Activated CD4-positive, alpha-beta T cell treated with anti-CD3 and anti-CD28 coated beads for 24 hours (primary cell): ENCODE data around the gene CEACAM7.

Source experiments
- DNase-seq, 2 donors: peaks; one replicate each; pipeline ENCODE4 v3.0.0-alpha.2; 2020; ENCODE audit warnings: low read depth in 2 of 2

CEACAM7 gene

GRCh38 chr19:41700381-41701195 is 12.5 kb upstream of the CEACAM7 start:
- DNase-seq = no peak

DNA sequence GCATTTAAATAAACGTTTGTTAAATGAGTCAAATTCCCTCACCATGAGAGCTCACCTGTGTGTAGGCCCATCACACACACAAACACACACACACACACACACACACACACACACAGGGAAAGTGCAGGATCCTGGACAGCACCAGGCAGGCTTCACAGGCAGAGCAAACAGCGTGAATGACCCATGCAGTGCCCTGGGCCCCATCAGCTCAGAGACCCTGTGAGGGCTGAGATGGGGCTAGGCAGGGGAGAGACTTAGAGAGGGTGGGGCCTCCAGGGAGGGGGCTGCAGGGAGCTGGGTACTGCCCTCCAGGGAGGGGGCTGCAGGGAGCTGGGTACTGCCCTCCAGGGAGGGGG is 11.9 kb upstream of the CEACAM7 start:
- DNase-seq = no peak

- no peak for DNase-seq
Measured at GRCh38 chr19:41699231-41699967, 11.3 kb upstream of the CEACAM7 start.

DNA sequence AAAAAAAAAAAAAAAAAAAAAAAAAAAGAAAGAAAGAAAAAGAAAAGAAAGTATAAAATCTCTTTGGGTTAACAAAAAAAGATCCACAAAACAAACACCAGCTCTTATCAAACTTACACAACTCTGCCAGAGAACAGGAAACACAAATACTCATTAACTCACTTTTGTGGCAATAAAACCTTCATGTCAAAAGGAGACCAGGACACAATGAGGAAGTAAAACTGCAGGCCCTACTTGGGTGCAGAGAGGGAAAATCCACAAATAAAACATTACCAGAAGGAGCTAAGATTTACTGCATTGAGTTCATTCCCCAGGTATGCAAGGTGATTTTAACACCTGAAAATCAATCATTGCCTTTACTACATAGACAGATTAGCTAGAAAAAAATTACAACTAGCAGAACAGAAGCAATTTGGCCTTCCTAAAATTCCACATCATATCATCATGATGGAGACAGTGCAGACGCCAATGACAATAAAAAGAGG is 10.7 kb upstream of the CEACAM7 start:
- DNase-seq = no peak

GRCh38 chr19:41697198-41697855 is 9.3 kb upstream of the CEACAM7 start:
- DNase-seq = no peak

DNA sequence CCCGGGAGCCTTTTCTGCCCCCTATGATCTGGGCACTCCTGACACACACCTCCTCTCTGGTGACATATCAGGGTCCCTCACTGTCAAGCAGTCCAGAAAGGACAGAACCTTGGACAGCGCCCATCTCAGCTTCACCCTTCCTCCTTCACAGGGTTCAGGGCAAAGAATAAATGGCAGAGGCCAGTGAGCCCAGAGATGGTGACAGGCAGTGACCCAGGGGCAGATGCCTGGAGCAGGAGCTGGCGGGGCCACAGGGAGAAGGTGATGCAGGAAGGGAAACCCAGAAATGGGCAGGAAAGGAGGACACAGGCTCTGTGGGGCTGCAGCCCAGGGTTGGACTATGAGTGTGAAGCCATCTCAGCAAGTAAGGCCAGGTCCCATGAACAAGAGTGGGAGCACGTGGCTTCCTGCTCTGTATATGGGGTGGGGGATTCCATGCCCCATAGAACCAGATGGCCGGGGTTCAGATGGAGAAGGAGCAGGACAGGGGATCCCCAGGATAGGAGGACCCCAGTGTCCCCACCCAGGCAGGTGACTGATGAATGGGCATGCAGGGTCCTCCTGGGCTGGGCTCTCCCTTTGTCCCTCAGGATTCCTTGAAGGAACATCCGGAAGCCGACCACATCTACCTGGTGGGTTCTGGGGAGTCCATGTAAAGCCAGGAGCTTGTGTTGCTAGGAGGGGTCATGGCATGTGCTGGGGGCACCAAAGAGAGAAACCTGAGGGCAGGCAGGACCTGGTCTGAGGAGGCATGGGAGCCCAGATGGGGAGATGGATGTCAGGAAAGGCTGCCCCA is 8.5 kb upstream of the CEACAM7 start:
- DNase-seq = no peak

GRCh38 chr19:41695745-41696144 is 7.7 kb upstream of the CEACAM7 start:
- no peak for DNase-seq

- no peak for DNase-seq
Measured at GRCh38 chr19:41694831-41695635, 7.0 kb upstream of the CEACAM7 start.

- no peak for DNase-seq
Measured at GRCh38 chr19:41694196-41694595, 6.1 kb upstream of the CEACAM7 start.

- DNase-seq = no peak
Measured at GRCh38 chr19:41691268-41691970, 3.3 kb upstream of the CEACAM7 start.

DNA sequence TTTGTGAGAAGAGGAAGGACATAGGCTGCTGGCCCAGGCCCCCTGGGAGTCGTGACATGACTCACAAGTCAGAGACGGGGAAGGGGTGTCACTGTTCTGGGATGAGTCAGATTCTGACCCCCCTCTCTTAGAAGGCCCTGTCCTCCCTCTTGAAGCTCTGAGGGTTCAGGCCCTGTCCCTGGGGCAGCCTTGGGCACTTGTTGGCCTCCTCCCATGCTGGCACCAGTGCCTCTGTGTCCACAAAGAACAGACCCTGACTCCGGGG is 2.7 kb upstream of the CEACAM7 start:
- DNase-seq = no peak

GRCh38 chr19:41689993-41690800 is 2.1 kb upstream of the CEACAM7 start:
- DNase-seq = no peak

- DNase-seq = no peak
Measured at GRCh38 chr19:41688687-41689086, 617 bp upstream of the CEACAM7 start.

GRCh38 chr19:41687419-41687818 is 651 bp downstream of the CEACAM7 start:
- no peak for DNase-seq

DNA sequence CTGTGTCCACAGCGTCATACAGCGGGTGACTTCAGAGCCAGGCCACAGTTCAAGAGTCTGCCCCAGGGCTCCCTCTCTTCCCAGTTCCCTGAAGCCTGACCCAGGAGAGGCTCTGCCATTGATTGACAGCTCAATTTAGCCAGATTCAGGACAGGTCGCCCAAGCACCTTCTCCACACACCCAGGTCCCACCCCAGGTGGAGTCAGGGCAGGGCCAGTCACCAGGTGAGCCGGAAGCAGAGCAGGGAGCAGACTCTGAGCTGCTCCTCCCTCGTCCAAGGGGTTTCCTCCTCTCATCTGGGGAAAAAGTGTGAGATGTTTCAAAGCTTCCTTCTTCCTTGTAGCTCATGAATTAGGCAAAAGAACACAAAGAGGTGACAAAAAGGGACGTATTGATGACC is 5.6 kb downstream of the CEACAM7 start:
- no peak for DNase-seq

GRCh38 chr19:41671486-41671885 is 16.6 kb downstream of the CEACAM7 start:
- no peak for DNase-seq

- DNase-seq = no peak
Measured at GRCh38 chr19:41670755-41671154, 17.3 kb downstream of the CEACAM7 start.

- no peak for DNase-seq
Measured at GRCh38 chr19:41668315-41668714, 19.8 kb downstream of the CEACAM7 start.

DNA sequence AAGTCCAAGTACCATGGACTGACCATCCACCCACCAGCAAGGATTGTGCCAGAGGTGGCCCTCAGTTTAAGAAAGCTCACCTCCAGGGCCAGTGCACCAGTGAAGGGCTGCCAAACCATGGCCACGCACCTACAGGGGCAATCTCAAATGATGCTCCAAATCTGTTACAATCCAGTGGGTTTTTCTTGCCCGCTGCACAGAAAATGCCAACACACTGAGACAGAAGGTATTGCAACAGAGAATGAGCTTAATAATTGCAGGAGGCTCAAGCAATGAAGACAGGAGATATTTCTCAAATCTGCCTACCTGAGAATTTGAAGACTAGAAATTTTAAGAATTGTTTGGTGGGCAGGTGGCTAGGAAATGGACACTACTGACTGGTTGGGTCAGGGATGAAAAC is 22.0 kb downstream of the CEACAM7 start:
- DNase-seq = no peak

DNA sequence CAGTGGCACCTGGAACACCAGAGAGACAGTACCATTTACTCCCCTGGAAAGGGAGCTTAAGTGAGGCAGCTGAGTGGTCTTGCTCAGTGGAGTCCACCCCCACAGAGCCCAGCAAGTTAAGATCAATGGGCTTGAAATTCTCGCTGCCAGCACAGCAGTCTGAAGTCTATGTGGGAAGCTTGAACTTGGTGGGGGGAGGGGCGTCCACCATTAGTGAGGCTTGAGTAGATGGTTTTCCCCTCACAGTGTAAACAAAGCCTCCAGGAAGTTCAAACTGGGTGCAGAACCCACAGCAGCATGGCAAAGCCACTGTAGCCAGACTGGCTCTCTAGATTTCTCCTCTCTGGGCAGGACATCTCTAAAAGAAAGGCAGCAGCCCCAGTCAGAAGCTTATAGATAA is 30.9 kb downstream of the CEACAM7 start:
- DNase-seq = no peak
